ENCODE results near the gene GPC5.

Gene GPC5

DNA sequence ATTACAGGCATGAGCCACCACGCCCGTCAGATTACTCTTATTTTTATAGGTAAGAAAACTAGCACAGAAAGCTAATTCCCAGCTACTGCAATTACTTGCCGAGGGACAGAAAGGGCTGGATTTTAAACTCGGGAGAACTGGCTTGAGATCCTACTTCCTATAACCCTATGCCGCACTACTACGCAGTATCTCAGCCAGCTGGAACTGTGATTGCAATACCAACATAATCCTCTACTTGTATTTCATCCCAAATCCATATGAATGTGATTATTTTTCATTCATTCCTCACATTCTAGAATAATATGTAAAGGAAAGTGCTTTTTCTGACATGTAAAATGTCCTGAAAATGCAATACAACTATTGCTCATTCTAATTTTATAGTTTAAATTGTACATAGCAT lies 1054.4 kb downstream of the GPC5 start:
- Histone ChIP-seq H3F3A (ENCODE audit: insufficient read depth) (no peaks in the 10 kb centered on the region), H3K27me3 (ENCODE audit: low read length) (no peaks in the 10 kb centered on the region), H3K4me3 (ENCODE audit: insufficient read depth, low read length, poor library complexity, severe bottlenecking) (no peak overlapping the region), H2AFZ (ENCODE audit: low read depth, low read length, severe bottlenecking) (no peak overlapping the region), H3K36me3 (ENCODE audit: low read length) (no peaks in the 10 kb centered on the region), H4K20me1 (ENCODE audit: low read depth, low read length) (no peaks in the 10 kb centered on the region), H3K9ac (ENCODE audit: low read length) (no peak overlapping the region), H3K4me2 (ENCODE audit: low read depth, low read length, poor library complexity, severe bottlenecking) (no peak overlapping the region), H3K27ac (ENCODE audit: low read depth, low read length) (no peak overlapping the region), H3K9me3 (ENCODE audit: insufficient read depth, low read length) (no peaks in the 10 kb centered on the region), H3K9me2 (replicated peaks; ENCODE audit: insufficient read depth, low read length) (no peaks in the 10 kb centered on the region), H3K79me2 (ENCODE audit: insufficient read depth, low read length) (no peaks in the 10 kb centered on the region)
- TF ChIP-seq, protein P1, sequence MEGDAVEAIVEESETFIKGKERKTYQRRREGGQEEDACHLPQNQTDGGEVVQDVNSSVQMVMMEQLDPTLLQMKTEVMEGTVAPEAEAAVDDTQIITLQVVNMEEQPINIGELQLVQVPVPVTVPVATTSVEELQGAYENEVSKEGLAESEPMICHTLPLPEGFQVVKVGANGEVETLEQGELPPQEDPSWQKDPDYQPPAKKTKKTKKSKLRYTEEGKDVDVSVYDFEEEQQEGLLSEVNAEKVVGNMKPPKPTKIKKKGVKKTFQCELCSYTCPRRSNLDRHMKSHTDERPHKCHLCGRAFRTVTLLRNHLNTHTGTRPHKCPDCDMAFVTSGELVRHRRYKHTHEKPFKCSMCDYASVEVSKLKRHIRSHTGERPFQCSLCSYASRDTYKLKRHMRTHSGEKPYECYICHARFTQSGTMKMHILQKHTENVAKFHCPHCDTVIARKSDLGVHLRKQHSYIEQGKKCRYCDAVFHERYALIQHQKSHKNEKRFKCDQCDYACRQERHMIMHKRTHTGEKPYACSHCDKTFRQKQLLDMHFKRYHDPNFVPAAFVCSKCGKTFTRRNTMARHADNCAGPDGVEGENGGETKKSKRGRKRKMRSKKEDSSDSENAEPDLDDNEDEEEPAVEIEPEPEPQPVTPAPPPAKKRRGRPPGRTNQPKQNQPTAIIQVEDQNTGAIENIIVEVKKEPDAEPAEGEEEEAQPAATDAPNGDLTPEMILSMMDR (IDR thresholded peaks at IDR 0.05; ENCODE audit: insufficient read depth, low read length, poor library complexity, severe bottlenecking) = no peak
- no peak for TF ChIP-seq EZH2phosphoT487 (conservative IDR thresholded peaks at IDR 0.05; ENCODE audit: low read length)

GRCh38 chr13:92459306-92459705 lies 1060.9 kb downstream of the GPC5 start:
- no peak overlapping the region for H3K9ac ChIP-seq (ENCODE audit: low read length)
- no peak overlapping the region for H3K27ac ChIP-seq (ENCODE audit: low read depth, low read length)
- no peaks in the 10 kb centered on the region for H3K36me3 ChIP-seq (ENCODE audit: low read length)
- H3K79me2 ChIP-seq (ENCODE audit: insufficient read depth, low read length) = no peaks in the 10 kb centered on the region
- H3K9me2 ChIP-seq (replicated peaks; ENCODE audit: insufficient read depth, low read length) = no peaks in the 10 kb centered on the region
- H3K4me2 ChIP-seq (ENCODE audit: low read depth, low read length, poor library complexity, severe bottlenecking) = no peak overlapping the region
- no peaks in the 10 kb centered on the region for H3K27me3 ChIP-seq (ENCODE audit: low read length)
- H3F3A ChIP-seq (ENCODE audit: insufficient read depth) = no peaks in the 10 kb centered on the region
- H4K20me1 ChIP-seq (ENCODE audit: low read depth, low read length) = no peaks in the 10 kb centered on the region
- no peak for TF ChIP-seq EZH2phosphoT487 (conservative IDR thresholded peaks at IDR 0.05; ENCODE audit: low read length)
- TF ChIP-seq, protein P1 (IDR thresholded peaks at IDR 0.05; ENCODE audit: insufficient read depth, low read length, poor library complexity, severe bottlenecking) = no peak
- no peak overlapping the region for H2AFZ ChIP-seq (ENCODE audit: low read depth, low read length, severe bottlenecking)
- H3K4me3 ChIP-seq (ENCODE audit: insufficient read depth, low read length, poor library complexity, severe bottlenecking) = no peak overlapping the region
- H3K9me3 ChIP-seq (ENCODE audit: insufficient read depth, low read length) = no peaks in the 10 kb centered on the region

- Histone ChIP-seq H4K20me1 (ENCODE audit: low read depth, low read length) (no peaks in the 10 kb centered on the region), H3K79me2 (ENCODE audit: insufficient read depth, low read length) (no peaks in the 10 kb centered on the region), H3F3A (ENCODE audit: insufficient read depth) (no peaks in the 10 kb centered on the region), H2AFZ (ENCODE audit: low read depth, low read length, severe bottlenecking) (no peak overlapping the region), H3K4me2 (ENCODE audit: low read depth, low read length, poor library complexity, severe bottlenecking) (no peak overlapping the region), H3K9me2 (replicated peaks; ENCODE audit: insufficient read depth, low read length) (no peaks in the 10 kb centered on the region), H3K4me3 (ENCODE audit: insufficient read depth, low read length, poor library complexity, severe bottlenecking) (no peak overlapping the region), H3K9me3 (ENCODE audit: insufficient read depth, low read length) (no peaks in the 10 kb centered on the region), H3K9ac (ENCODE audit: low read length) (no peak overlapping the region), H3K27me3 (ENCODE audit: low read length) (no peaks in the 10 kb centered on the region), H3K36me3 (ENCODE audit: low read length) (no peaks in the 10 kb centered on the region), H3K27ac (ENCODE audit: low read depth, low read length) (no peak overlapping the region)
- TF ChIP-seq, protein P1 (IDR thresholded peaks at IDR 0.05; ENCODE audit: insufficient read depth, low read length, poor library complexity, severe bottlenecking) = no peak
- no peak for TF ChIP-seq EZH2phosphoT487 (conservative IDR thresholded peaks at IDR 0.05; ENCODE audit: low read length)
Observed at GRCh38 chr13:92460479-92460878, 1062.1 kb downstream of the GPC5 start.

Data from SU-DHL-6 (cell line).